ENCODE results near the gene GORAB.

GORAB gene, protein sequence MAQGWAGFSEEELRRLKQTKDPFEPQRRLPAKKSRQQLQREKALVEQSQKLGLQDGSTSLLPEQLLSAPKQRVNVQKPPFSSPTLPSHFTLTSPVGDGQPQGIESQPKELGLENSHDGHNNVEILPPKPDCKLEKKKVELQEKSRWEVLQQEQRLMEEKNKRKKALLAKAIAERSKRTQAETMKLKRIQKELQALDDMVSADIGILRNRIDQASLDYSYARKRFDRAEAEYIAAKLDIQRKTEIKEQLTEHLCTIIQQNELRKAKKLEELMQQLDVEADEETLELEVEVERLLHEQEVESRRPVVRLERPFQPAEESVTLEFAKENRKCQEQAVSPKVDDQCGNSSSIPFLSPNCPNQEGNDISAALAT

GRCh38 chr1:170531758-170532657 is at the start of gene GORAB:
GORAB (plus strand) TSS chr1:170532166; CDS start chr1:170532224, 58 bp downstream.
- DNase-seq: peak; percentile 96

DNA sequence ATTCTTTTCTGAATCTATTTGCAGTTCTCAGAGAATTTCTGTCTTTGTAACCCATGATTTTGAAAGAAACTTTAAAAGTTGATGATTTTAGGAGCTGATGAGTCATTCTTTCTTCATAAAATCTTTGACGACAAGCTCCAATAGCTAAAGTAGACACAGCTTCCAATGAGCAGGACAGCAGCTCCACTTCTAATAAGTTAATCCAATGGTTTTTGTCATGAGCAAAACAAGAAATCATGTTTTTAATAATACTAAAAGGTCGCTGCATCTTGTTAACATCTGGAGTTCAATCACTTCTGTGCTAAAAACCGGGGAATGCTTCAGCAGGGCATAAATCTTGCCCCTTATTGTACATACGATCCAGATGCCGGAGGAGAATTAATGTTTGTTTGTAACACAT is 48.9 kb upstream of the GORAB start:
- DNase-seq: no peak

- no peak for DNase-seq
These were observed 44.5 kb upstream of the GORAB start for GRCh38 chr1:170487503-170487902.

DNA sequence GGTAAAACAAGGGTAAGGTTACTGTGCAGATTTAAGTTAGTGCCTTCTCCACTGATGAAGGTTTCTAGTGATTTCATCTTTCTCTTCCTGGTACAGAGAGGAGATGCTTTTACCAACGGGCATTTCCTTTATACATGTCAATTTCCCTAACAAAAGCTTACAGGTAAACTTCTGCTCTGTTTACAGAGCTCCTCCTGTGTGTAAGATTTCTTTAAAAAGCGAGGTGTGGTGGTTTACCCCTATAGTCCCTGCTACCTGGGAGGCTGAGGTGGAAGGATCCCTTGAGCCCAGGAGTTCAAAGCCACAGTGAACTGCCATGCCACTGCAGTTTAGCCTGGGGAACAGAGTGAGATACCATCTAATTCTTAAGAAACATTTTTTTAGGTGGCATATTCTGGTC is 40.7 kb upstream of the GORAB start:
- no peak for DNase-seq

DNA sequence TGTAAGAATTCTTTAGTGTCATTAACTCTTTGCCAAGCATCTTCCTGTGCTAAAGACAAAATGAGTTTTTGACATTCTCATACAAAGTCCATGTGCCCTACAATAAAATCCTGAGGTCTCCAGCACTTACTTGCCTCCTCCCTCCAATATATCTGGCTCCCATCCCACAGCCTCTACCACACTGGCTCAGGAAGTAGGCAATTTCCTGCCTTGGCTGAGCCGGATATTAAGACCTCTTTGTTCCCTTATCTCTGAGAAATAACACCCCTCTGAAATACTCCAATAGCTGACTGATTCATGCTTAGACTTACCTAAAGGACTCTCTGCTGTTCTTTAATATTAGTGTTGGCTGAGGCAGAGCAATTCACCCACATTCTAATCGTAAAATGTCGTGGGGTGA is 37.6 kb upstream of the GORAB start:
- DNase-seq: no peak

GRCh38 chr1:170495006-170495405 is 37.0 kb upstream of the GORAB start:
- no peak for DNase-seq

DNA sequence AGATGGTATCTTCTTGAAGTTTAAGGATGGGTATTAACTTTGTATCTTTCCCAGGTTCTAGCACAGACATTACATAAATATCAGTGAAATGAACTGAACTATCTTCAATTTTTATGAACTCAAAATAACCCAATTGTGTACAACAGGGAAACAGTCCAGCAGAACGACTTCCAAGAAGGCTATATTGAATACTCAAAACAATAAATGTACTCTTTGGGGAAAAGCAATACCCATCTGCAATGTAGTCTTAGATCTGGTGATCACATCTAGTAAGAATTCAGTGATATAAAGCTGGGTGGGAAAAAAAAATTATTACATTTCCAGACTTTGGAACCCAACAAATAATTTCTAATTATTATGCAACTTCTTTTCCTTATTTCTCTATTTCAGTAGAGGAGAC is 33.1 kb upstream of the GORAB start:
- DNase-seq: no peak

GRCh38 chr1:170503665-170504064 is 28.3 kb upstream of the GORAB start:
- no peak for DNase-seq

DNA sequence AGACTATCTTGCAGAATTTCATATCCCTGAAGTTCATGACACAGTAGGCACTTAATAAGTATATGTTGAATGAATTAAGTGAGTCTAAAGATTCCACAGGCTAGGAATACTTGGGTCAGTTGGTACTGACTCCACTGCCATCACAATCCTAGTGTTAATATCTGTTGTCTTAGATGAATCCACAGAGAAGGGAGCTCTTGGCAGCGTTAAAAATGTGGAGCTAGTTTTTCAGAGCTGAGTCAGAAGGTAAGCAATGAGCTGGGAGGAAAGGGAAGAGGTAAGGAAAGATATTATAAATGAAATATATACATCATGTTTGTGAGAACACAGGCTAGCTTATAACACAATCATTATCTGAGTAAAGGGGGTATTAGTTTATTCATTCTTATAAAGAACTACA is 21.8 kb upstream of the GORAB start:
- DNase-seq: no peak

- no peak for DNase-seq
These were observed 20.9 kb upstream of the GORAB start for GRCh38 chr1:170511038-170511437.

DNA sequence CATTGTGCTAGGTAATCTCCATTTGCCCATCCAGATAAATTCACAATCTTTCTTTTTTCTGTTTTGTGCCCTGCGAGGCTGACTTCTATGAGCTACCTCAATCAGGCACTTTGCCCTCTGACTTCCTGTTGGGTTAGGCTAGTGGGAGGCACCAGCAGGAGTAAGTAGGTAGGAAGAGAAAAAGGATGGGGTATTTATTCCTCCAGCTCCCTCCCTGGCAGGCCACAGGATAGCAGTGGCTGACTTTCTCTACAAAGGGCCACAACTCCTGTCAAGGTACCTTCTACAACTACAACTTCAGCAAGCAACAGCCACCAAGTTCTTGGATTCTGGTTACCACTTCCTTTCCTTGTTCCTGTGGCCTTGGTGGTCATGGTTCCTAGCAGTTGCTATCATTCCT is 18.8 kb upstream of the GORAB start:
- DNase-seq: no peak

DNA sequence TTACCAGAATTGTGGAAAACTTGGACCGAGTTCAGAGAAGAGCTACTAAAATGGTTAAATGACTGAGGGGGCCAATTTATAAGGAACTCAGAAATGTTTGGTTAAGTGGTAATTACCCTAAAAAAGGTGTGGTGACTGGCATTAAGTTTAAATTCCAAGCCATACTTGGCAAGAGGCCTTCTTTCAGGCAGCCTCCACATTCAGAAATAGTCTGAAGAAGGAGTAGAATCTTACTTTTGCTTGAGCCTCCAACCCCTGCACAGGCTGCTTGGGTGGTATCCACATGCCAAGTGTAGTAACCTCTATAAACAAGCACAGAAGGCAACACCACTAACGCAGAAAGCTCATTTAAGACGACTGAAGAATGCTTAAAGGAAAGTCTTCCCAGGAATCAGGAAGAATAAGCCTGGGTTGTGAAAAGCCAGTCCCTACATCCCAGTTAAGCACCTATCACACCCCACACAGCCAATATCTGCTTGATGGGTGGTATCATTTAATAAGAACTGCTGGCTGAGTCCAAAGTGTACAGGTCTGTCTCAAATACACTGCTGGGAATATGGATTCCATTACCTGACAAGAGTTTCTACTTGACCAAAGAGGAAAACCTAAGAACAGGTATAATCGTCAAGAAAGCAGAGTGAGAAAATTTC is 13.7 kb upstream of the GORAB start:
- DNase-seq: no peak

DNA sequence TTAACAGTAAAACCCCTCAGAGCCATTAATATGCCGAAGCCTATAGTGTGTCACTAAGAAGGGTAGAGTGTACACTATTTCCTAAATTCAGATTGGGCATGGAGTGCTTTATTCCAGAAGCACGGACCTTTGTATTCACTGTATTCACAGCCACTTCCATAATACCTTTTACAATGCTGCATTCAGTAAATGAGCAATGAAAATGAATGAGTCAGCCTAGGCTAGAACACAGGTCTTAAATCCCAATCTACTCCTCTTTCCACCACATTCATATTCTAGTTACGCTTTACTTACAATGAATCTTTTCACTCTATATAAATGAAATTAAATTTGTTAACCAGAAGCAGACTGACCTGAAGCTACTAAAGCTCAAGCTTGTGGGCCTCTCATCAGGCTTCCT is 13.0 kb upstream of the GORAB start:
- DNase-seq: no peak

DNA sequence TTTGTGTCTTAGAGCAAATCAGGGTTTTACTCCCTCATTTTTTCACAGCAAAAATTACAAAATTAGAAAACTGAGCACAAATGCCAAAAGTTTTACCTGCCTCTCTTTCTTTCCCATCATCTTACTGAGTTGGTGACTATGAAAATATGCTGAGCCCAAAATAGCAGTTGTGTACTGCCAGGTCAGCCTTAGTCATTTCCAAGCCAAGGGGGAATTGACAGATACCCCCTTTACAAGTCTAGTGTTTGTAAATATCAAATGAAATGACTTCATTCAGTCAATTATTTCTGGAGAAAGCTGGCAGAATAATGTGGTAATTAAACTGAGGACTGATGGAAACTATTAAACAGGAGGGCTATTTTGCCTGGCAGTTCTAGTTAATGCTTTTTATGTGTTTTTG is 11.4 kb upstream of the GORAB start:
- DNase-seq: no peak

- DNase-seq: no peak
These were observed 10.1 kb upstream of the GORAB start for GRCh38 chr1:170521818-170522217.

DNA sequence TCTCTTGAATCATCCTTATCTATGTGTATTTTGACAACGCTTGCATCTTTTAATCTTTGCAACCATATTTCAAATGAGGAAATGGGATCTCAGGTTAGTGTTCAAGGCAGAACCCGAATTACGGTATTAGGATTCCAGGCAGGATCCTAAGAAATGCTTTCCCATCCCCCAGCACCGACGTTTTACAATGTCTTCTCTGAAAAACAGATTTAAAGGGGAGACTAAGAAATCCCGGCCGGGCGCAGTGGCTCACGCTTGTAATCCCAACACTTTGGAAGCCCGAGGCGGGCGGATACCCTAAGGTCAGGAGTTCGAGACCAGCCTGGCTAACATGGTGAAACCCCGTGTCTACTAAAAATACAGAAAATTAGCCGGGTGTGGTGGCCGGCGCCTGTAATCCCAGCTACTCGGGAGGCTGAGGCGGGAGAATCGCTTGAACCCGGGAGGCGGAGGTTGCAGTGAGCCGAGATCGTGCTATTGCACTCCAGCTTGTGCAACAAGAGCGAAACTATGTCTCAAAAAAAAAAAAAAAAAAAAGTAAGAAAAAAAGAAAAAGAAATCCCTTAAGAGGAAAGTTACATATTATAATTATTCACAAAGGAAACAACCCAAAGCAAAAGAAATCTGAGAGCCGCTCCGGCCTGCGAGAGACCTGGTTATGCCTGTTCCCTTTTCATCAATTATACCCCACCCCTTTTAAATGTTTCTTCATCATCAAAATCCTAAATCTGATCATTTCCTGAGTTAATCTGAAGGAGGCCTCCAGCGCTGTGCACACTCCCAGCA is 801 bp upstream of the GORAB start:
- no peak for DNase-seq

DNA sequence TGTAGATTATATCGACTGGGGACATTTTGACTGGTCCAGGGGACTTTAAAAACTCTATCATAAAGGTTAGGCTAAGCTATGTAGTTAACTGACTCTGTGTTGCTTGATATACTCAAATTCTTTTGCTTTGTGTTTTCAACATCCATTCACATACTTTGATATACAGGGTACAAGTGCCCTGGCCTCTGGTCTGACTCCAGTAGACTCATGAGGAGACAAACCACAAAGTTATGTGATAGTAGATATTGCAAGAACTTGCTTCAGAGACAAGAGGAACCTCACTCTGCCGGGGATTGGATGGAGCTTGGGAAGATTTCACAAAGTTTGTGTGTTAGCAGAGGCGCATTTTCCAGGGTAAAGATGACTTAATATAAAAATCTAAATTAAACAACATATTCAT is 1.3 kb downstream of the GORAB start:
- DNase-seq: no peak

DNA sequence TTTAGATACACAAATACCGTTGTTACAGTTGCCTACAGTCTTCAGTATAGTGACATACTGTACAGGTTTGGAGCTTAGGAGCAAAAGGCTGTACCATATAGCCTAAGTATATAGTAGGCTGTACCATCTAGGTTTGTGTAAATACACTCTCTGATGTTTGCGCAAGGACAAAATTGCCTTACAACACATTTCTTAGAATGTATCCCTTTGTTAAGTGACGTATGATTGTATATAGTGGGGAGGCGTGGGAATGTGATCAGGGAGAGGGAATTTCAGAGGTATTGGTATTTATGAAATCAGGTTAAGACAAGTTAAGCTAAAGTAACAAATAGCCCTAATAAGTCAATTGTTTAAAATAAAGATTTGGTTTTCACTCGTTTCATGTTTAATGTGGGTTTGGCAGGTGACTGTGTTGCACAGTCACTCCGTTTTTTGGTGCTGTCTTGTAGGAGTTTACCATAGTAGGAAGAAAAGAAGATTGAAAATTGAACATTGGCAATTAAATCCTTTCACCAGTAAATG is 2.7 kb downstream of the GORAB start:
- DNase-seq: no peak

DNA sequence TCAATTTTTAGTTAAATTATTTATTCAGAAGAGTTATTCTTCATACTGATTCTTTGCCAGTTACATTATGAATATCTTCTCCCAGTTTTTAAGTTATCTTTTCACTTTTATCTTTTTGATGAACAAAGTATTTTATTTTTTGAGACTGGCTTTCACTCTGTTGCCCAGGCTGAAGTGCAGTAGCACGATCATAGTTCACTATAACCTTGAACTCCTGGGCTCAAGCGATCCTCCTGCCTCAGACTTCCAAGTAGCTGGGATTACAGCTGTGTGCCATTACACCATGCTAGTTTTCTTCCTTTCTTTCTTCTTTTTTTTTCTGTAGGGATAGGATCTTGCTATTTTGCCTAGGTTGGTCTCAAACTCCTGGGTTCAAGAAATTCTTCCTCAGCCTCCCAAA is 3.5 kb downstream of the GORAB start:
- no peak for DNase-seq

GRCh38 chr1:170536924-170537551 is 5.1 kb downstream of the GORAB start:
- no peak for DNase-seq

- no peak for DNase-seq
These were observed 6.0 kb downstream of the GORAB start for GRCh38 chr1:170537798-170538503.
